ENCODE results near the gene FBXL19. TPM values are rescaled to one million over a fixed set of nuclear protein-coding genes. Genes with fewer than 3 reads are reported as not detected.

The FBXL19 gene
- polyA plus RNA-seq, 2 of the 4 experiments (the other 2 are of a cell fraction), result 5.6 to 21.5 TPM

GRCh38 chr16:30956601-30957455 lies 33.5 kb downstream of the FBXL19 start (continued):
- peak; percentile 95; the same call in 1 of the 2 replicates for TF ChIP-seq RCOR1 (IDR thresholded peaks at IDR 0.05; ENCODE audit: low read depth, low read length)
- no peak for TF ChIP-seq PBX3 (IDR thresholded peaks at IDR 0.05)
- no peak; the same call in none of the 2 replicates for TF ChIP-seq POLR2A (IDR thresholded peaks at IDR 0.05; ENCODE audit: low read length)

- H3K4me2 ChIP-seq, result peak within 1 kb of the TSS; percentile 92
- peak within 1 kb of the TSS; percentile 77 for H3K4me3 ChIP-seq
- ATAC-seq, result peak; percentile 79 to 85
- CTCF ChIA-PET, result interaction anchor here (0.6 to 1.0 kb wide), 4 partner anchors 9 to 77 kb away, joined by 3 read pairs; no protein-coding TSS in a partner anchor
- H3K9me3 ChIP-seq, result no peaks in the 10 kb centered on the region
- peak; percentile 91 to 98 for DNase-seq (ENCODE audit: low read depth in 1 of 2, low spot score in 1 of 2)
- TF ChIP-seq EHMT2 (IDR thresholded peaks at IDR 0.05; ENCODE audit: low read depth) (no peak), NFE2L2 (conservative IDR thresholded peaks at IDR 0.05; ENCODE audit: low read length) (no peak), HOXB5 (CRISPR knock-in tag; IDR thresholded peaks at IDR 0.05) (no peak), TP53 (CRISPR knock-in tag; IDR thresholded peaks at IDR 0.05) (no peak; the same call in 1 of the 2 replicates), EP300 (IDR thresholded peaks at IDR 0.05) (no peak), E2F6 (IDR thresholded peaks at IDR 0.05; ENCODE audit: borderline replicate concordance, low read depth) (peak; percentile 67; the same call in 1 of the 2 replicates), HOXB13 (CRISPR knock-in tag; IDR thresholded peaks at IDR 0.05; ENCODE audit: low read depth) (no peak), JUN (IDR thresholded peaks at IDR 0.05) (peak; percentile 49 to 63; a peak in 3 of 5 replicates), MAX (IDR thresholded peaks at IDR 0.05) (peak; percentile 76), EHF (CRISPR knock-in tag; IDR thresholded peaks at IDR 0.05) (no peak), ZFP36 (IDR thresholded peaks at IDR 0.05; ENCODE audit: borderline replicate concordance, partially characterized antibody) (no peak), RAD21 (conservative IDR thresholded peaks at IDR 0.05 in 1 of 2, IDR thresholded peaks at IDR 0.05 in 1 of 2) (no peak), PHF8 (IDR thresholded peaks at IDR 0.05; ENCODE audit: borderline replicate concordance, low read depth) (0 out of 2 replicates have a peak, but pooled peaks have one; percentile 31), MYC (IDR thresholded peaks at IDR 0.05; ENCODE audit: borderline replicate concordance, low read length) (peak; percentile 48; the same call in 1 of the 2 replicates), HMGXB4 (CRISPR knock-in tag; IDR thresholded peaks at IDR 0.05; ENCODE audit: borderline replicate concordance) (no peak), MAZ (IDR thresholded peaks at IDR 0.05; ENCODE audit: borderline replicate concordance, low read depth, low read length) (peak; percentile 80; the same call in 1 of the 2 replicates), BCL3 (IDR thresholded peaks at IDR 0.05) (peak; percentile 50; the same call in 1 of the 3 replicates), ZC3H11A (IDR thresholded peaks at IDR 0.05) (no peak), POLR2A (IDR thresholded peaks at IDR 0.05; ENCODE audit: low read length) (peak; percentile 38), ZSCAN20 (CRISPR knock-in tag; IDR thresholded peaks at IDR 0.05) (no peak), NR3C1 (IDR thresholded peaks at IDR 0.05) (no peak), KDM5A (IDR thresholded peaks at IDR 0.05) (peak; percentile 54)
- peak within 1 kb of the TSS; percentile 98 to 100 for H3K27ac ChIP-seq
- H3K4me1 ChIP-seq, result peaks cover 22% of the 10 kb centered on the region
- POLR2A ChIA-PET, result interaction anchor here (0.6 to 1.6 kb wide), 6 partner anchors 13 to 485 kb away, joined by 3 to 5 read pairs (median 4); partner anchors contain the start of genes KAT8, ZNF646, ZNF668 and ZNF843
- 5% methylated on average over 12 of the region's 85 CpGs for WGBS (ENCODE audit: missing lambda C conversion rate)
- no peak for FAIRE-seq
Observed at GRCh38 chr16:30957456-30958174, 34.2 kb downstream of the FBXL19 start, which contains the start of gene SETD1A. TSS of gene SETD1A (plus strand) at chr16:30957754. CDS start at chr16:30958732, 978 bp downstream.

All from A549 (cell line).